ENCODE data around the gene MEI1.
A peak's percentile ranks its signal among the peaks of the same experiment; 100 is the strongest.

MEI1 gene

GRCh38 chr22:41745968-41746367 lies 46.7 kb downstream of the MEI1 start:
- no peak for DNase-seq (ENCODE audit: low spot score)

DNA sequence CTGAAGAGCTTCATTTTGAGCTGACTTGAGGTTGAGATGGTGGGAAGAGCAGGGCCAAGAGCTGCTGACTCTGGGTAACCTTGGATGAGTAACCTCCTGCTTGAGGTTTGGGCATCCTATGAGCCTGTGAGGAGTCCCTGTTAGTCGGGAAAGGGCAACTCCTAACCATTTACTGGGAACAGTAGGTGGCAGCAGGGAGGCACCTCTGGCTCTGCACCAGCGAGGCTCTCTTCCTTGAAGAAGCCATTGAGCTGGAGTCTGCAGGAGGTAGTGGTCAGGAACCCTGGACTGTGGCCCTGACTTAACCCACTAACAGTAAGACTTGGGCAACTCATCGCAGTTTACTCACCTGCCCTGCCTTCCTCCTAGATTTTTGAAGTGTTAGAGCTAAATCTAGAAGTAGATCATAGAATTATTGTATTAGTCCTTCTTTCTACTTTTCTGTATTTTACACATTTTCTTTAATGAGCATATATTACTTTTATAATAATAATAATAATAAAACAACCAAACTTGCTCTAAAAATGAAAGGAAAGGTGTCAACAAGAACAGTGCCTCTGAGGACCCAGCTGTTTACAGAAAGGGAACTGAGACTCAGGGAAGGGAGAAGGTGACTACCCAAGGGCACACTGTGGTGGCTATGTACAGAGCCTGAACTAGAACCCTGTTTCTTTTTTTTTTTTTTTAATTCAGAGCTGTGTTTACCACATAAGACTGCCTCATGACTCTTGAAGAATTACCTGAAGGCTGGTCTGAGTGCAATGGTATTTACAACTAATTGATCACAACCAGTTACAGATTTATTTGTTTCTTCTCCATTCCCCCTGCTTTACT lies 47.5 kb downstream of the MEI1 start:
- peak; percentile 82 for DNase-seq (ENCODE audit: low spot score)

GRCh38 chr22:41752011-41752970 lies 53.0 kb downstream of the MEI1 start:
- no peak for DNase-seq (ENCODE audit: low spot score)

GRCh38 chr22:41753984-41754383 lies 54.7 kb downstream of the MEI1 start:
- no peak for DNase-seq (ENCODE audit: low spot score)

GRCh38 chr22:41757502-41757901 lies 58.2 kb downstream of the MEI1 start:
- DNase-seq (ENCODE audit: low spot score), result no peak

DNA sequence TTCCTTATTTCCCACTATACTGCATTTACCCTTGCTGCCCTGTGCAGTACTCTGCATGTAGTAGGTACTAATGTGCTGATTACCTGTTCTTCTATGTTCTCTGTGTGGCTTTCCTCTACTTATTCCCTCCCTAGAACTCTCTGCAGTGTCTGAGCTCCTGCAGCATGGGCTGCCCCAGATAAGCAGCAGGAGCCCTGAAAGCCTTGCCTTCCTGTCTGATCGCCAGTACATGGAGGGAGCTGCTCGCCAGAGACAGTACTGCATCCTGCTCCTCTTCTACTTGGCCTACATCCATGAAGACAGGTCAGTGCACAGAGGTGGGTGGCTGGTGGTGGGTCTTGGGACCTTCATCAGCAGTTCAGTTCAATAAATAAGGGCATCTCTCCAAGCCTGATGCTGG lies 58.9 kb downstream of the MEI1 start:
- DNase-seq (ENCODE audit: low spot score), result no peak

GRCh38 chr22:41762980-41763779 lies 63.9 kb downstream of the MEI1 start:
- no peak for DNase-seq (ENCODE audit: low spot score)

DNA sequence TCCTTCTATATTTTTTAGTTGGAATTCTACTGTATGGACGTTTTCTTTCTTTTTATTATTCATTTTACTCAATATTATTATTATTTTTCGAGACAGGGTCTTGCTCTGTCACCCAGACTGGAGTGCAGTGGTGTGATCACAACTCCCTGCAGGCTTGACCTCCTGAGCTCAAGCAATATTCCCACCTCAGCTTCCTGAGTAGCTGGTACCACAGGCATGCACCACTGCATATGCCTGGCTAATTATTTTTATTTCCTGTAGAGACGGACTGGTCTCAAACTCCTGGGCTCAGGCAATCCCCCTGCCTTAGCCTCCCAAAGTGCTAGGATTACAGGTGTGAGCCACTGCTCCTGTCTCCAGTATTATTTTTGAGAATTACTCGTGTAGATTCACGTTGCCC lies 67.2 kb downstream of the MEI1 start:
- no peak for DNase-seq (ENCODE audit: low spot score)

DNA sequence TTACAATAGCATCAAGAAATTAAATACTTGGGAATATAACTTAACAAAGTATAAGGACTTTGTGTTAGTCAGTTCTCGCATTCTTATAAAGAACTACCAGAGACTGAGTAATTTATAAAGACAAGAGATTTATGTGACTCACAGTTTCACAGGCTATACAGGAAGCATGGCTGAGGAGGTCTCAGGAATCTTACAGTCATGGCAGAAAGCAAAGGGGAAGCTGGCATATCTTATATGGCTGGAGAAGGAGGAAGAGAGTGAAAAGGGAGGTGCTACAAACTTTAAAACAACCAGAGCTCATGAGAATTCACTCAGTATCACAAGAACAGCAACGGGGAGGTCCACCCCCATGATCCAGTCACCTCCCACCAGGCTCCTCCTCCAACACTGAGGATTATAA lies 69.1 kb downstream of the MEI1 start:
- DNase-seq (ENCODE audit: low spot score), result no peak

DNA sequence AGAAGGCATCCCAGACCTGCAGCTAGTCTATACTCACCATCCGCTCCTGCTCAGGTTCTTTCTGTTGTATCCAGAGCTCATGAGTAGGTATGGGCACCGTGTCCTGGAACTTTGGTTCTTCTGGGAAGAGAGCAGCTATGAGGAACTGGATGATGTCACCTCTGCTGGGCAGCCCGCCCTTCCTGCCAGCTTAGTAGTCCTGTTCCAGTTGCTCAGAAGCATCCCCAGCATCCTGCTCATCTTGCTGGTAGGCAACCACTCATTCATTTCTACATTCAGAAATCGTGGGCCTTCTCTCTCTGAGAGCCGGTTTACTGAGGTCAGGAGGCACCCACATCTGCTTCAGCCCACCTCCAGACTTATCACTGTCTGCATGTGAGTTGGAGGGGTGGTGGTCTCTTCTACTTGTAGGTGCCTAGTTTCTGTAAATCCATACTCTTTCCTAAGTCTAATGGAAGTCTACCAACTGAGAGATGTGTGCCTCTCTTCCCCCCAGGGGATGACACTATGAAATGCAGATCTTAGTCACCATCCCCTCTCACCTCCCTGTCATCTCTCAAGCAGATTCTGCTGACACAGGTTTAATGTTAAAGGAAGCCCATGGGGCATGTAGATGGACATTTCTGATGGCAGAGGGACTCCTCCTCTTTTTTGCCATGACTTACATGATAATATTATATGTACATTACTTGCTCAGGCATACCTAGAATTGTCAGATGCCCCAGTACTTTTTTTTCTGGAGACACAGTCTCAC lies 71.6 kb downstream of the MEI1 start:
- no peak for DNase-seq (ENCODE audit: low spot score)

DNA sequence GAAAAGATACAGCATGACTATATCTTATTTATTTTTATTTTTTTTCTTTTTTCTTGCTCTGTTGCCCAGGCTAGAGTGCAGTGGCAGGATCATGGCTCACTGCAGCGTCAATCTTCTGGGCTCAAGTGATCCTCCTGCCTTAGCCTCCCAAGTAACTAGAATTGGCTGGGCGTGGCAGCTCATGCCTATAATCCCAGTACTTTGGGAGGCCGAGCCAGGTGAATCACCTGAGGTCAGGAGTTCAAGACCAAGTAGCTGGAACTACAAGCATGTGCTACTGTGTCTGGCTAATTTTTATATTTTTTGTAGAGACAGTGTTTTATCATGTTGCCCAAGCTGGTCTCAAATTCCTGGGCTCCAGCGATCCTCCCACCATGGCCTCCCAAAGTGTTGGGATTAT lies 72.9 kb downstream of the MEI1 start:
- no peak for DNase-seq (ENCODE audit: low spot score)

- DNase-seq (ENCODE audit: low spot score), result no peak
These were observed 73.3 kb downstream of the MEI1 start for GRCh38 chr22:41772645-41773044.

GRCh38 chr22:41775338-41775737 lies 76.0 kb downstream of the MEI1 start:
- no peak for DNase-seq (ENCODE audit: low spot score)

DNA sequence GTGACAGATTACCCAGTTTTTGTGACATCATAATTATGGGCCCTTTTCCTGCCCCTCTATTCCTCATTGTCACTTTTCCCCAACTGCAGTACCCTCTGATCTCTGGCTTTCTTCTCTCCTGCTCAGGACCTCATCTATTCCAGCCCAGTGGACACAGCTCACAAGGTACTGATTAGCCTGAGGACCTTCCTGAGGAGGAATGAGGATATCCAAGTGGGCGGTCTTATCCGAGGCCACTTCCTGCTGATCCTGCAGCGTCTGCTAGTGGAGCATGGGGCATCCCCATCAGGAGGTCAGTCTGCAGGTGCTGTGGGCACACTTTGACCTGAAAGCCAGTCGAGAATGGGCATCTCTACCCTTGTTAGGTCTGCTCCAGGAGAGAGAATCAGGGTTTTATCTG lies 76.7 kb downstream of the MEI1 start:
- no peak for DNase-seq (ENCODE audit: low spot score)

GRCh38 chr22:41776381-41776780 lies 77.1 kb downstream of the MEI1 start:
- DNase-seq (ENCODE audit: low spot score), result no peak

DNA sequence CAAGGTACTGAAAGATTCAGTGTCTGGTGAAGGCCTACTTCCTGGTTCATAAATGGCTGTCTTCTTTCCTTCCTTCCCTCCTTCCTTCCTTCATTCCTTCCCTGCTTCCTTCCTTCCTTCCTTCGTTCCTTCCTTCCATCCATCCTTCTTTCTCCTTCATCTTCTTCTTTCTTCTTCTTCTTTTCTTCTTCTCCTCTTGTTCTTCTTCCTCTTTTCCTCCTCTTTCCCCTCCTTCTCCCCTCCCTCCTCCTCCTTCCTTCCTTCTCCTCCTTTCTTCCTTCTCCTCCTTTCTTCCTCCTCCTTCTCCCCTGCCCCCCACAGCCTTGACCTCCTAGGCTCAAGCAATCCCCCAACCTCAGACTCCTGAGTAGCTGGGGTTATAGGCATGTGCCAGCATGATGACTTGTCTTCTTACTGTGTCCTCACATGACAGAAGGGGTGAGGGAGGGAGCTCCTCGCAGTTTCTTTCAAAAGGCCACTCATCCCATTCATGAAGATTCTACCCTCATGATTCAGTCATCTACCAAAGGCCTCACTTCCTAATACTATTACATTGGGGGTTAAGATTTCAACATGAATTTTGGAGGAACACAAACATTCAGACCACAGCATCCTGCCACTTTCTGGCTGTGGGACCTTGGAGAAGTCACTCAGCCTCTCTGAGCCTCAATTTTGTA lies 78.6 kb downstream of the MEI1 start:
- DNase-seq (ENCODE audit: low spot score), result no peak

DNA sequence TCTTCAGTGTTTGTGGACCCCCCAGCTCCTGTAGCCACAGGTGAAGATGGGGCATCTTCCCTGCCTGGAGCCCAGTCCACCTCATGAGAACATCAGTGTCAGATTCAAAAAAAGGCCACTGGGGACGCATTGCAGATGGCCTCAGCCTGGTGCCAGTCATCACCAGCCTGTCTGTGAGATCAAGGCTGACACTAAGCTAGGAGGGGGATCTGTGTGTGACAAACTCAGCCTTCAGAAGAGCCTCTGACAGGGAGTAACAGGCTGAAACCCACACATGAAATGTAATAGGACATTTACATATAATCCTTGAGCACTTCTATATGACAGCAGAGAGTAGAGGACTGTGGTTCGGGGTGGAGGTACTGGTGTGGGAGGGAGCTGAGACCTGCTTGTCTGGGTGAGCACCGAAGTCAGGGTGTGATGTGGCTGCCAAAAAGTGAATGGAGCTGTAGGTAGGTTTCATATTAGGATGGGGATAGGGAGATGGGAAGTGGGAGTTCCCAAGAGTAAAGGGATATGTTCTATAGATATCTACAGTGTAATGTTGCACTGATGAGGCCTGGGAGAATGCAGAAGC lies 80.7 kb downstream of the MEI1 start:
- no peak for DNase-seq (ENCODE audit: low spot score)

DNA sequence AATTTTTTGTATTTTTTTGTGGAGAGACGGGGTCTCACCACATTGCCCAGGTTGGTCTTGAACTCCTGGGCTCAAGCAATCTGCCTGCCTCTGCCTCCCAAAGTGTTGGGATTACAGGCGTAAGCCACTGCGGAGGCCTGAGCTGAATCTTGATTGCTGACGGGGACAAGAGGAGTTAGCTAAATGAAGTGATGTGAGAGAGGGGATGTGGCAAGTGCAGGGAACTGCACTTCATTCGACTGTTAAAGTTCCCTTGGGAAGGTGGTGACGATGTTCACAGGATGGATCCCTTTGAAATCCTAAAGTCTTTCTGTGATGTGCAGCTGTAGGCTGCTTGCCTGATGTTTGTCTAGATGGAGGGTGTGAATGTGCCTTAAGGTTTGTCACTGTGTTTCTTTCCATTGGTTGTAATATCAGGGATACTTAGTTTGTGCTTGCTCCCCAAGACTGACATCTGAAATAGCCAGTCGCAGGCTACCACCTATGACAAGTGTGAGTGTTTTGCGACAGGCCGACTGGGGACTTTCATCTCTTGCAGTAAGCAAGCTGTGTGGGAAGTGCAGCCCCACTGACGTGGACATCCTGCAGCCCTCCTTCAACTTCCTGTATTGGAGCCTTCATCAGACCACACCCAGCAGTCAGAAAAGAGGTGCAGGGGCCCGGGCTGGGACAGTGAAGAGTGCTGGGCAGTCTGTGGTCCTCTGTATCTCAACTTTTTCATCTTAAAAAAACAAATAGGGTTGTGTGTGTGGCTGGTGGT lies 81.6 kb downstream of the MEI1 start:
- DNase-seq (ENCODE audit: low spot score), result no peak

- no peak for DNase-seq (ENCODE audit: low spot score)
These were observed 82.2 kb downstream of the MEI1 start for GRCh38 chr22:41781507-41781906.

- no peak for DNase-seq (ENCODE audit: low spot score)
These were observed 83.0 kb downstream of the MEI1 start for GRCh38 chr22:41782316-41782715.

All from AG08396 (cell line).